Measurements from ENCODE around the gene KRTAP4-9. TPM values are rescaled to one million over a fixed set of nuclear protein-coding genes. Genes with fewer than 3 reads are reported as not detected.

KRTAP4-9 gene
- not detected in 2 replicates for total RNA-seq

DNA sequence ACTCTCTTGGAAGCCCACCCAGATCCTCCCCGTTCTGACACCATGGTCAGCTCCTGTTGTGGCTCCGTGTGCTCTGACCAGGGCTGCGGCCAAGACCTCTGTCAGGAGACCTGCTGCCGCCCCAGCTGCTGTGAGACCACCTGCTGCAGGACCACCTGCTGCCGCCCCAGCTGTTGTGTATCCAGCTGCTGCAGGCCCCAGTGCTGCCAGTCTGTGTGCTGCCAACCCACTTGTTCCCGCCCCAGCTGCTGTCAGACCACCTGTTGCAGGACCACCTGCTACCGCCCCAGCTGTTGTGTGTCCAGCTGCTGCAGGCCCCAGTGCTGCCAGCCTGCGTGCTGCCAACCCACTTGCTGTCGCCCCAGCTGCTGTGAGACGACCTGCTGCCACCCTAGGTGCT is at the start of gene KRTAP4-9:
Gene KRTAP4-9, plus strand, starts transcription at position 43 of the 400 bp plus-strand sequence. Its CDS starts 0 bp downstream, at position 43.

DNA sequence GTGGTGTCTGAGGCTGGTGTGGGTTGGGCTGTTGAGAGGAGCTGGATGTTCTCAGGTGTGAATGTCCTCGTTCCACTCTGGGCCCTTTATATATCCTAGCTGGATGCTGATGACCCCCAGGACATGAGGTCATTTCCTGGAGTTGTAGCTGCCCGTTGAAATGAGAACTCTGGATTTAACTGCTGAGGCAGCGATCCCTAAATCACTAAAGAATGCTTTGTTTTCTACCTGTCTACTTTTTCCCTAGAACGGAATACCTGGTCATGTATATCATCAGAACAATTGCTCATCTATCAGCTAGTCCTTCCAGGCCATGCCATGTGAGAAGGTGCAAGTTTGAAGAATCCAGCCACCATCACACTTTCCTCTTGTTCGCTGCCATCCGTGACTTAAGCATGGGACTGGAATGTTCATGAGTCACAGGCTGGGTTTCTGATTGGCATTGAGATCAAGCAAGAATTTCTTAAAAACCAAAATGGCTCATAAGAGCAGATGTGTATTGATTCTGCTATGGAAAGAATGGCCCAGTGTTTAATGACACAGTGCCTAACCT is 45.1 kb upstream of the KRTAP4-9 start, which contains the start of gene KRTAP2-3:
Gene KRTAP2-3, minus strand, starts transcription at position 63 of the 553 bp plus-strand sequence. CDS start 64 bp downstream, outside the sequence.

DNA sequence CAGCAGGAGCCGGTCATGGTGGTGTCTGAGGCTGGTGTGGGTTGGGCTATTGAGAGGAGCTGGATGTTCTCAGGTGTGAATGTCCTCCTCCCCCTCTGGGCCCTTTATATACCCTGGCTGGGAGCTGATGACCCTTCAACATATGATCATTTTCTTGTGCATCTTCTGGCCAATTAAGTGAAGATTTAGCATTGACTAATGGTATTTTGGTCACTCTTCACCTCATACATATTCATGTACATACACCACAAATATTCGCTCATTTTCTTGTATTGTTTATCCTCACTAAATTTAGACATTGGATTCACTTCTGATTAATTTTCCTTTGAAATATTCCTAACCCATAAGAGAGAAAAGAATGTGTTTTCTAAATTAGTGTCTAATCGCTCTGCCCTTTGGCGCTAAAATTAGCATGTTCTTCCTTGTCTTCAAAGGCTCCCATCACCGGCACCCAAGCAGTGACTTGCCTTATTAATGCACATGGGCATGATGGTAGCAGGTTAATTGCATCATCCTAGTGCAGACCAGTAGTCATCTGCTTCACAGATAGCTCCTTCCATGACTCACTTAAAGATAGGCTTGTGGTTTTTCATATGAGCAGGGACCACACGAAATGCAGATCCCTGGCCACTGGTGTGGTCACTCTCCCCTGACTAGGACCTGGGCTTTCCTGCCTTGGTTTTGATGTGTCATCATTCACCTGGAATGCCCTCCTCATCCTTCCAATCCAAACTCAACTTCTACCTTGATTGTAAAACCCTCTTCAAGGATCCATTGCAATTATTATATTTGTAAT is 39.2 kb upstream of the KRTAP4-9 start, which contains the start of gene KRTAP2-4:
Gene KRTAP2-4, minus strand, starts transcription at position 51 of the 796 bp plus-strand sequence. Its CDS starts 34 bp downstream, at position 17.

DNA sequence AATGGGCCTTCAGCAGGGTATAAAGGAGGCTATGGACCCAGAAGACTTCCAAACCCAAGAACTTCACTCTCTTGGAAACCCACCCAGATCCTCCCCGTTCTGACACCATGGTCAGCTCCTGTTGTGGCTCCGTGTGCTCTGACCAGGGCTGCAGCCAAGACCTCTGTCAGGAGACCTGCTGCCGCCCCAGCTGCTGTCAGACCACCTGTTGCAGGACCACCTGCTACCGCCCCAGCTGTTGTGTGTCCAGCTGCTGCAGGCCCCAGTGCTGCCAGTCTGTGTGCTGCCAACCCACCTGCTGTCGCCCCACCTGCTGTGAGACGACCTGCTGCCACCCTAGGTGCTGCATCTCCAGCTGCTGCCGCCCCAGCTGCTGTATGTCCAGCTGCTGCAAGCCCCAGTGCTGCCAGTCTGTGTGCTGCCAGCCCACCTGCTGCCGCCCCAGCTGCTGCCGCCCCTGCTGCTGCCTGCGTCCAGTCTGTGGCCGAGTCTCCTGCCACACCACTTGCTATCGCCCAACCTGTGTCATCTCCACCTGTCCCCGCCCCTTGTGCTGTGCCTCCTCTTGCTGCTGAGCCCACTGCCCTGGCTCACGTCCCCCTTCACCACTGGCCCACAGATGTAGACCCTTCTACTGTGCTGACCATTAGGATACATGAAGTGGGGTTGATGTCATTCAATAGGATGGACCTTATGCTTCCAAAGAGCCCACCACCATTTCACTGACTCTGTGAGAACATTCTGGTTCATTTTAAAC is 20.9 kb upstream of the KRTAP4-9 start, which contains the start of gene KRTAP4-7:
Gene KRTAP4-7, plus strand, starts transcription at position 51 of the 757 bp plus-strand sequence. Its CDS starts 57 bp downstream, at position 108.

DNA sequence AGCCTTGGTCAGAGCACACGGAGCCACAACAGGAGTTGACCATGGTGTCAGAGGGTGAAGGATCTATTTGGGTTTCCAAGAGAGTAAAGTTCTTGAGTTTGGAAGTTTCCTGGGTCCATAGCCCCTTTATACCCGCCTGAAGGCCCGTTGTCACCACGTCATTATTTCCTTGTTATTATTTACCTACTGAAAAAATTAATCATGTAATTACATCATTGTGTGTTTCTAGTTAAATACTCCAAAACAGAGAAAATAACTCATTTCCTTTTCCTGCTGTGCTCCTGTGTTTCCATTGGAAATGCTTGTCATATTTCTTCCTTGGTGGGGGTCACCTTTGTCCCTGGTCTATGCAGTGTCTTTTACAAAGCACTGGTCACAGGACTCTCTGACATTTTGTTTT is 7.1 kb upstream of the KRTAP4-9 start, which contains the start of gene KRTAP4-8:
Gene KRTAP4-8, minus strand, starts transcription at position 101 of the 400 bp plus-strand sequence. Its CDS starts 58 bp downstream, at position 43.

DNA sequence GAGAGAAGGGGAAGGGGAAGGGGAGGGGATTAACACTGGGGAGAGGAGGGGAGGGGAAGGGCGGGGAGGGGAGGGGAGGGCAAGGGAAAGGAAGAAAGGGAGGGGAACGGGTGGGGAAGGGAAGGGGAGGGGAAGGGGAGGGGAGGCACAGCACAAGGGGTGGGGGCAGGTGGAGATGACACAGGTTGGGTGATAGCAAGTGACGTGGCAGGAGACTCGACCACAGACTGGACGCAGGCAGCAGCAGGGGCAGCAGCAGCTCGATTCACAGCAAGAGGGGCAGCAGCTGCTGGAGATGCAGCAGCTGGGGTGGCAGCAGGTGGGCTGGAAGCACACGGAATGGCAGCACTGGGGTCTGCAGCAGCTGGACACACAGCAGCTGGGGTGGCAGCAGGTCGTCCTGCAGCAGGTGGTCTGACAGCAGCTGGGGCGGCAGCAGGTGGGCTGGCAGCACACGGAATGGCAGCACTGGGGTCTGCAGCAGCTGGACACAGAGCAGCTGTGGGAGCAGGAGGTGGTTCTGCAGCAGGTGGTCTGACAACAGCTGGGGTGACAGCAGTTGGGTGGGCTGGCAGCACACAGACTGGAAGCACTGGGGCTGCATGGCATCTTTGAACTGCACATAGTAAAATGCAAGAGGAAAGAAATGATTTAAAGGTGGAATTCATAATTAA is 3.5 kb upstream of the KRTAP4-9 start, which contains the start of gene KRTAP4-16:
Gene KRTAP4-16, minus strand, starts transcription at position 624 of the 674 bp plus-strand sequence. Its CDS starts 0 bp downstream, at position 624.

DNA sequence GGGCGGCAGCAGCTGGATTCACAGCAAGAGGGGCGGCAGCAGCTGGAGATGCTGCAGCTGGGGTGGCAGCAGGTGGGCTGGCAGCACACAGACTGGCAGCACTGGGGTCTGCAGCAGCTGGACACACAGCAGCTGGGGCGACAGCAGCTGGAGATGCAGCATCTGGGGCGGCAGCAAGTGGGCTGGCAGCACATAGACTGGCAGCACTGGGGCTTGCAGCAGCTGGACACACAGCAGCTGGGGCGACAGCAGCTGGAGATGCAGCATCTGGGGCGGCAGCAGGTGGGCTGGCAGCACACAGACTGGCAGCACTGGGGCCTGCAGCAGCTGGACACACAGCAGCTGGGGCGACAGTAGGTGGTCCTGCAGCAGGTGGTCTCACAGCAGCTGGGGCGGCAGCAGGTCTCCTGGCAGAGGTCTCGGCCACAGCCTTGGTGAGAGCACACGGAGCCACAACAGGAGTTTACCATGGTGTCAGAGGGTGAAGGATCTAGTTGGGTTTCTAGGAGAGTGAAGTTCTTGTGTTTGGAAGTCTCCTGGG is 12.7 kb downstream of the KRTAP4-9 start, which contains the start of gene KRTAP4-11:
Gene KRTAP4-11, minus strand, starts transcription at position 528 of the 541 bp plus-strand sequence. Its CDS starts 58 bp downstream, at position 470.

DNA sequence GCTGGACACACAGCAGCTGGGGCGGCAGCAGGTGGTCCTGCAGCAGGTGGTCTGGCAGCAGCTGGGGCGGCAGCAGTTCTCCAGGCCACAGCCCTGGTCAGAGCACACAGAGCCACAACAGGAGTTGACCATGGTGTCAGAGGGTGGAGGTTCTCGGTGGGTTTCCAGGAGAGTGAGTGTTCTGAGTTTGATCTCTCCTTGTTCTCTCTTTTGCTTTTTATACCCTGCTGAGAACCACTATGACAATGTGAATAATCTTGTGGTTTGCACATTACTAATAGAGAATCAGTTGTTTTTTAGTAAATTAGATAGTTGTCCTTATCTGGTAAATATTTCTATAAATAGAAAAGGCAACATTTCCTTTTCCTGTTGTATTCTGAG is 18.8 kb downstream of the KRTAP4-9 start, which contains the start of gene KRTAP4-12:
Gene KRTAP4-12, minus strand, starts transcription at position 192 of the 381 bp plus-strand sequence. Its CDS starts 60 bp downstream, at position 132.

DNA sequence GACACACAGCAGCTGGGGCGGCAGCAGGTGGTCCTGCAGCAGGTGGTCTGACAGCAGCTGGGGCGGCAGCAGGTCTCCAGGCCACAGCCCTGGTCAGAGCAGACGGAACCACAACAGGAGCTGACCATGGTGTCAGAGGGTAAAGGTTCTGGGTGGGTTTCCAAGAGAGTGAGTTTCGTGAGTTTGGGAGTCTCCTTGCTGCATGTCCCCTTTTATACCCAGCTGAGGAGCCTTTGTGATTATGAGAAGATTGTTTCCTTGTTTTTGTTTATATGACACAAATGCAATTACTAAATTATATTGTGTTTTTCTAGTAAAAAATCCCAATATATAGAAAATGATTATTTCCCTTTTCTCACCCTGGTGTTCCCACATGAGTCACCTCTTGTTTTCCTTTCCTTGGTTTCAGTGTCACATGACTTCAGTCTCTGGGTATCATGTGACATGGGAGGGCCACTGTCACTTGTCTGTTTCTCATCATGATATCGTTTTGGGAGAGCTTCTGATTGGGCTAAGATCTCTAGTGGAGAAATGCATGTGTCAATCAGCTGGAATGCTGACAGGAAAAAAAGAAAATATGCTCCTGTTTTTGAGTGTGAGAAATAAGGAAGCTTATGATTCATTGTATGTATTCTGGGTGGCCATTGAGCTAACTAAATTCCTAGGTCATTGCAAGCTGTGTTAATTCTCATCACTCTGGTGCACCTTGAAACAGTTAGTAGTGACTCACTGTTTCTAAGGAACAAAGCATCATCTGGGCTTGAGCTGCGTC is 35.4 kb downstream of the KRTAP4-9 start, which contains the start of gene KRTAP4-6:
Gene KRTAP4-6, minus strand, starts transcription at position 185 of the 772 bp plus-strand sequence. Its CDS starts 57 bp downstream, at position 128.

DNA sequence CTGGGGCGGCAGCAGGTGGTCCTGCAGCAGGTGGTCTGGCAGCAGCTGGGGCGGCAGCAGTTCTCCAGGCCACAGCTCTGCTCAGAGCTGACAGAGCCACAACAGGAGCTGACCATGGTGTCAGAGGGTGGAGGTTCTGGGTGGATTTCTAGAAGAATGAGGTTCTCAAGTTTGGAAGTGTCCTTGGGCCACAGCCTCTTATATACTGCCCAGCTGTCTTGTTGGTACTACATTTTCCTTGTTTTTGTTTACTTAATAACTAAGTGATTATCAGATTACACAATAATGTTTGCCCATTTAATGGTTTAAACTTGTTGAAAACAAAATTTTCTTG is 44.4 kb downstream of the KRTAP4-9 start, which contains the start of gene KRTAP4-5:
Gene KRTAP4-5, minus strand, starts transcription at position 174 of the 334 bp plus-strand sequence. Its CDS starts 58 bp downstream, at position 116.

Other genes with a start within 250 kb of the KRTAP4-9 start
- not detected in 2 replicates for gene KRT12, start 238.2 kb upstream of the KRTAP4-9 start, total RNA-seq
- not detected in 2 replicates for gene KRT20, start 220.1 kb upstream of the KRTAP4-9 start, total RNA-seq
- gene KRT23, start 167.7 kb upstream of the KRTAP4-9 start, total RNA-seq, result 0.79 and 1.4 TPM in 2 replicates
- not detected in 2 replicates for gene KRT39, start 138.4 kb upstream of the KRTAP4-9 start, total RNA-seq
- gene KRT40, start 121.1 kb upstream of the KRTAP4-9 start, total RNA-seq, result not detected in 2 replicates
- not detected in 2 replicates for gene KRTAP3-3, start 111.2 kb upstream of the KRTAP4-9 start, total RNA-seq
- gene KRTAP3-2, start 105.5 kb upstream of the KRTAP4-9 start, total RNA-seq, result not detected in 2 replicates
- gene KRTAP3-1, start 96.3 kb upstream of the KRTAP4-9 start, total RNA-seq, result not detected in 2 replicates
- not detected in 2 replicates for gene KRTAP1-5, start 78.2 kb upstream of the KRTAP4-9 start, total RNA-seq
- gene KRTAP1-4, start 75.2 kb upstream of the KRTAP4-9 start, total RNA-seq, result not detected in 2 replicates
- not detected in 2 replicates for gene KRTAP1-3, start 70.5 kb upstream of the KRTAP4-9 start, total RNA-seq
- gene KRTAP1-1, start 63.9 kb upstream of the KRTAP4-9 start, total RNA-seq, result not detected in 2 replicates
- gene KRTAP2-1, start 58.1 kb upstream of the KRTAP4-9 start, total RNA-seq, result not detected in 2 replicates
- gene KRTAP2-2, start 50.2 kb upstream of the KRTAP4-9 start, total RNA-seq, result not detected in 2 replicates
- gene KRTAP2-3, start 45.3 kb upstream of the KRTAP4-9 start, total RNA-seq, result 2.3 TPM in 1 of 2 replicates, not detected in the other
- gene KRTAP2-4, start 39.5 kb upstream of the KRTAP4-9 start, total RNA-seq, result not detected in 2 replicates
- gene KRTAP4-7, start 21.2 kb upstream of the KRTAP4-9 start, total RNA-seq, result not detected in 2 replicates
- not detected in 2 replicates for gene KRTAP4-8, start 7.2 kb upstream of the KRTAP4-9 start, total RNA-seq
- not detected in 2 replicates for gene KRTAP4-16, start 3.2 kb upstream of the KRTAP4-9 start, total RNA-seq
- not detected in 2 replicates for gene KRTAP4-11, start 13.0 kb downstream of the KRTAP4-9 start, total RNA-seq
- gene KRTAP4-12, start 18.8 kb downstream of the KRTAP4-9 start, total RNA-seq, result not detected in 2 replicates
- not detected in 2 replicates for gene KRTAP4-6, start 35.2 kb downstream of the KRTAP4-9 start, total RNA-seq
- not detected in 2 replicates for gene KRTAP4-5, start 44.4 kb downstream of the KRTAP4-9 start, total RNA-seq
- gene KRTAP4-4, start 55.4 kb downstream of the KRTAP4-9 start, total RNA-seq, result not detected in 2 replicates
- gene KRTAP4-3, start 62.8 kb downstream of the KRTAP4-9 start, total RNA-seq, result not detected in 2 replicates
- not detected in 2 replicates for gene KRTAP4-2, start 72.8 kb downstream of the KRTAP4-9 start, total RNA-seq
- gene KRTAP4-1, start 79.5 kb downstream of the KRTAP4-9 start, total RNA-seq, result not detected in 2 replicates
- not detected in 2 replicates for gene KRTAP9-1, start 84.5 kb downstream of the KRTAP4-9 start, total RNA-seq
- gene KRTAP9-2, start 121.3 kb downstream of the KRTAP4-9 start, total RNA-seq, result not detected in 2 replicates
- gene KRTAP9-3, start 127.1 kb downstream of the KRTAP4-9 start, total RNA-seq, result not detected in 2 replicates
- not detected in 2 replicates for gene KRTAP9-8, start 132.6 kb downstream of the KRTAP4-9 start, total RNA-seq
- not detected in 2 replicates for gene KRTAP9-4, start 144.3 kb downstream of the KRTAP4-9 start, total RNA-seq
- gene KRTAP9-9, start 150.0 kb downstream of the KRTAP4-9 start, total RNA-seq, result not detected in 2 replicates
- gene KRTAP9-6, start 160.0 kb downstream of the KRTAP4-9 start, total RNA-seq, result not detected in 2 replicates
- not detected in 2 replicates for gene KRTAP9-7, start 170.3 kb downstream of the KRTAP4-9 start, total RNA-seq
- gene KRTAP29-1, start 197.5 kb downstream of the KRTAP4-9 start, total RNA-seq, result not detected in 2 replicates
- gene KRTAP16-1, start 203.9 kb downstream of the KRTAP4-9 start, total RNA-seq, result not detected in 2 replicates
- not detected in 2 replicates for gene KRTAP17-1, start 210.3 kb downstream of the KRTAP4-9 start, total RNA-seq
- not detected in 2 replicates for gene KRT33A, start 245.4 kb downstream of the KRTAP4-9 start, total RNA-seq